GM19023 (cell line): ENCODE measurements around the gene SMAD5.

Source experiments
- ATAC-seq: cut with Tn5 transposase; IDR thresholded peaks from one replicate; pipeline ENCODE4 v1.9.1; 2021; ENCODE audit warnings: mild to moderate bottlenecking, moderate library complexity; ENCODE audit not compliant: unreplicated experiment

The SMAD5 gene

DNA sequence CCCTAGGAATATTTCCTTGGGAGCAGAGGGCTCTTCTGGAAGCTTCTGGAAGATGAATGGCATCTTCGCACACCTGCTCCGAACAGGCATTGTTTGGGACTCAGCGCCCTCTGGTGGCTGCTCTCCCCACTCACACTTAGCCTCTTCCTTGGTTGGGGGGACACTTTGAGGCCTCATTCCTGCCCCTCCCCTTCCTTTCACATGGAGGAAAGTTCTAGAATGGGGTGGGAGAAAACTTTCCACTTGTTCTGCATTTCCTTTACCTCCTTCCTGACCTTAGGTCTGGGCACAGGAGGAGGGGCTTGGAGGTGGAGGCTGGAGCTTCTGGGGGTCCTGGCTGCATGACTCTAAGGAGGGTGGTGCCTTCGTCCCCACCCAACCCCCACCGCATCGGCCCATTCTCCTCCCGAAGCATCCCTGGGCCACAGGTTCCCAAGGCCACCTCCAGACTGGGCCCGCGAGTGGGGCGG is 79.6 kb downstream of the SMAD5 start:
- ATAC-seq, result peak; percentile 63

GRCh38 chr5:136213919-136214493 is 81.4 kb downstream of the SMAD5 start:
- ATAC-seq, result no peak

DNA sequence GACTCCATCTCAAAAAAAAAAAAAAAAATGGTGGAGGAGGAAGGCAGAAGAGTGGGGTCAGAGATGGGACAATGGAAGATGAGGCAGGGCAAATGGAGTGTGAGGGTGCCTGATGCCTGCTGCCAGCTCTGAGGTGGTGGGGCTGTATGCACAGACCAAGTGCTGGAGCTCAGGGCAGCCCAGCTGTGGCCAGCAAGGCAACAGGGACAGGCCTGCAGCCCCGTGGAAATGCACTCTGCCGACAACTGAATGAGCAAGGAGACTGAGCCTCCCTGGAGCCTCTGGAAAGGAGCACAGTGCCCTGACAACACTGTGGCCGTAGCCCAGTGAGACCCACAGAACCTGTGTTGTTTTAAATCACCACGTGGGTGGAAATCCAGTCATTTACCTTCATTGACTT is 83.2 kb downstream of the SMAD5 start:
- ATAC-seq, result no peak

DNA sequence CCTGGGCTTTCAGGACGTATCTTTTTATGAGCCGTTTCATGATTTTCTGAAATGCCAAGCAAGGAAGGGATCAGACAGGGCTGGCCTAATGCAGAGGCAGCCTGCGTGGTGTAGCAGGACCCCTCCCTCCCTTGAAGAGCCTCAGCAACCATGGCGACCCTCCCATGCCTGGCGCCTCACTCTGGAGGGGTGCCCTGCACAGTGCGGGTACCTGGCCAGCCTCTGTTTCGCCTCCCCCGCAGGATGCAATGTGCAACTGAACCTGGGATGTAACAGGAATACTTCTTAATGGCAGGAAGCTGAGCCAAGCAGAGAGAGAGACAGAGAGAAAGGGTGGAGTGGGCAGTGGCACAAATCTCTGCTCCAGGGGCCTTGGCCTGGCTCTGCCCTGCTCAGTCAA is 83.6 kb downstream of the SMAD5 start:
- ATAC-seq, result no peak

GRCh38 chr5:136221340-136221739 is 88.7 kb downstream of the SMAD5 start:
- no peak for ATAC-seq

DNA sequence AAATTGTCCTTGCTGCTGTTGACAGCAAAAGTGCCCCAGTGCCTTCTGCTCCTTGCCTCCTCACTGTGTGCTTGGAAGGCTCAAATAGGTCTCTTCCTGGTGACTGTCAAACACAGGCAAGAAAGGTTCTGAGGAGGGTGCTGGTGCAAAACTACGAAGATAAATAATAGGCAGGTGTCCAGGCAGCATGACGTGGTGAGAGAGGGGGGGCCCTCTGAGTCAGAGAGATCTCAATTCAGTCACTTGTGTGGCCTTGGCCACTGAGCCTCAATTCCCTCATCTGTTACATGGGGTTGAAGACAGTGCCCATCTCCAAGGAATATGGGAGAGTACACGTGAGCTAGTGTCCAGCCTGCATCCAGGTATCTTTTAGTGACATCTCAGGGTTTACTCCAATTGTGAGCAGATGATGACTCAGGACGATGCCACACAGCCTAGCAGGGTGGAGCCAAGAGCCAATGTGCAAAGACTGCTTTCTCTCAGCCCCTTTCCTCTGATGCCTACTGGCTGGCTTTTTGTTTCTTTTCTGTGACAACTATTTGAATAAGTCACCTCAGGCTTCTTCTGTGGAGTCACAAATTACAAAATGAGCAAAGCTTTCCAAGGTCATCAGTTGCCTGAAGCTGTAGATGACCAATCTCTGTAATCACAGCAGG is 90.1 kb downstream of the SMAD5 start:
- no peak for ATAC-seq

- ATAC-seq, result no peak
Measured at GRCh38 chr5:136225796-136226195, 93.2 kb downstream of the SMAD5 start.

DNA sequence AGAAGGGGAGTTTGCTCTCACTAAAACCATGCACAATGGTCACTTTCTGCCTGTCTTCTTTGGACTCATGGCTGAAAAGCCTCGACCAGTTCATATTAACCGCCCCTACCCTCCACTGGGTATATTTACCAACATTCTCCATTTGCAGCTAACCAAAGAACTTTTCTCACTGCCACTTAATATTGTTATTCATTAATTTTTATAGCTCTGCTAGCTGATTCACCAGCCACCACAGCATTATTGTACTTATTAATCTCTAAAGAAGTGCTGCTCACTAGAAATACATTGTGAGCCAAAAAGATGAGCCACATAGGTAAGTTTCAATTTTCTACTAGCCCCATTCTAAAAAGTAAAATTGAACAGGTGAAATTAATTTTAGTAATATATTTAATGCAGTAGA is 93.8 kb downstream of the SMAD5 start:
- no peak for ATAC-seq

- ATAC-seq, result no peak
Measured at GRCh38 chr5:136228136-136228757, 95.6 kb downstream of the SMAD5 start.

DNA sequence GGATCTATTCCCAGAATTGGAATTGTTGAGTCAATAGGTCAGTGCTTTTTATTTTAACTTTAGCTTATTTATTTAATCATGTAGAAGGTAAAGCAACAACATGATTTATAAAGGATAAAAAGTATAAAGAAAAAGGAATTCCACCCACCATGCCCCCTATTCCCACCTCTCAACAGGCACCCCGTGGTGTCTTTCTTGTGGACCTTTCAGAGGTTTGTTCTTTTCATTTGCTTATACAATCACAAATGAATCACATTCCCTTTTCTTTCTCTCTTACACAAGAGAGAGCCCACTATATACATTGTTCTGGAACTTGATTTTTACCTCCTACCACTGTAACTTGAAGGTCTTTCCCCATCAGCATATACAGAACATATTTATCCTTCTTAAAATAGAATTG is 97.5 kb downstream of the SMAD5 start:
- ATAC-seq, result no peak

DNA sequence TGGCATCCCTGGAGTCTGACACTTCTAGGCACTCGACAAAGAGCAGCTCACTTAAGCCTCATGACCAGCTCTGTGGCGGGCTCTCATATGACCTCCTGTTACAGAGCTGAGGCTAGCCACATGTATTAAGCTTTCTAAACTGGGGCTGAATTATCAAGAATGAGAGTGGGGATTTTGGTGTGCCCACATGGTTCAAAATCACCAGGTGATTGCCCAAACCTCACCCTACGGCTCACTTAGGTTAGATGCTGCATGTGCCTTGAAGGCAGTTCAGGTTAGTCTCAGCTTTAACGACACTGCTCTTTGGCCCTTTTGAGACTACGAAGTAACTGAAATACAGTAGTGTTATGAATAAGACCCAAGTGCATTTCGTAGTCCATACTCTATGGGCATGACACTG is 99.7 kb downstream of the SMAD5 start:
- peak; percentile 78 for ATAC-seq
